GM19035 (cell line): ENCODE results near the gene IL15RA.
A peak's percentile ranks its signal among the peaks of the same experiment; 100 is the strongest.

ENCODE experiments used
- ATAC-seq: cut with Tn5 transposase; IDR thresholded peaks from one replicate; pipeline ENCODE4 v1.9.1; 2021; ENCODE audit not compliant: unreplicated experiment

The IL15RA gene, protein sequence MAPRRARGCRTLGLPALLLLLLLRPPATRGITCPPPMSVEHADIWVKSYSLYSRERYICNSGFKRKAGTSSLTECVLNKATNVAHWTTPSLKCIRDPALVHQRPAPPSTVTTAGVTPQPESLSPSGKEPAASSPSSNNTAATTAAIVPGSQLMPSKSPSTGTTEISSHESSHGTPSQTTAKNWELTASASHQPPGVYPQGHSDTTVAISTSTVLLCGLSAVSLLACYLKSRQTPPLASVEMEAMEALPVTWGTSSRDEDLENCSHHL

GRCh38 chr10:5977471-5978229 is at the start of gene IL15RA:
TSS of gene IL15RA (minus strand) at chr10:5977543. CDS start at chr10:5977492, 51 bp downstream.
- peak; percentile 64 for ATAC-seq

DNA sequence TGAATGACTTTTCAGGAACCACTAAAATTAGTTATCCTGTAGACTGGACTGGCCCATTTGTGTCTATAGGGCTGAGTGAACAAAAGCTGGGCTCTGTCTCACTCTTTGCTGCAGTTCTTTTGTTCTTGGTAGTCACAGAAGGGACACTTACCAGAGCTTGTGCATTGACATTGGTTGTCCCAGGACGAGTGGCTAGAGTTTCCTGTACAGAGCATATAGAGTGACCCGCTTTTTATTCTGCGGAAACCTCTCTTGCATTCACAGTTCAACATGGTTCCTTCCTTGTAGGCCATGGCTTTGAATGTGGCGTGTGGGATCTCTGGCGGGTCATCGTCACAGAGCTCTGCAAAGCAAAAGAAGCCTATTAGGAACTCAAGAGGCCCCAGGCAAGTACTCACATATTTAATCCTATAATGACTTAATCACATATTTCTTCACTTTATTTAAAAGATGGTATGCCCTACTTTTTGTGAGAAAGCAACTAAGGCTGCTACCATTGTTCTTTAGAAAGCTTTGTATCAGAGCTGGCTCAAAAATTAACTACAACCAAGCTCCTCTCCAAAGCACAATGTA is 48.4 kb upstream of the IL15RA start:
- no peak for ATAC-seq

DNA sequence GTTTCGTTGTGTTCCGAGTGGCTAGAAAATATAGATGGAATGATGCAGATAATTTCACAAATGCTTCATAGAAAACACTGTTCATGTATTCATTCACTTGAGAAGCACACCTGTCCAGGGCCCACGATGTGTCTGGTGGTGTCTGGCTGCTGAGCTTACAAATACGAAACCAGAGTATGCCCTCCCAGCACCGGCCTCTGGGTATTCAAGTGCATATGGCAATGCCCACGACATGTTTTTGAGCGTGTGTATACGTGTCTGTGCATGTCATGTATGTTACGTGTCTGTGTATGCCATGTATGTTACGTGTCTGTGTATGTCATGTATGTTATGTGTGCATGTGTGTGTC is 47.0 kb upstream of the IL15RA start:
- no peak for ATAC-seq

DNA sequence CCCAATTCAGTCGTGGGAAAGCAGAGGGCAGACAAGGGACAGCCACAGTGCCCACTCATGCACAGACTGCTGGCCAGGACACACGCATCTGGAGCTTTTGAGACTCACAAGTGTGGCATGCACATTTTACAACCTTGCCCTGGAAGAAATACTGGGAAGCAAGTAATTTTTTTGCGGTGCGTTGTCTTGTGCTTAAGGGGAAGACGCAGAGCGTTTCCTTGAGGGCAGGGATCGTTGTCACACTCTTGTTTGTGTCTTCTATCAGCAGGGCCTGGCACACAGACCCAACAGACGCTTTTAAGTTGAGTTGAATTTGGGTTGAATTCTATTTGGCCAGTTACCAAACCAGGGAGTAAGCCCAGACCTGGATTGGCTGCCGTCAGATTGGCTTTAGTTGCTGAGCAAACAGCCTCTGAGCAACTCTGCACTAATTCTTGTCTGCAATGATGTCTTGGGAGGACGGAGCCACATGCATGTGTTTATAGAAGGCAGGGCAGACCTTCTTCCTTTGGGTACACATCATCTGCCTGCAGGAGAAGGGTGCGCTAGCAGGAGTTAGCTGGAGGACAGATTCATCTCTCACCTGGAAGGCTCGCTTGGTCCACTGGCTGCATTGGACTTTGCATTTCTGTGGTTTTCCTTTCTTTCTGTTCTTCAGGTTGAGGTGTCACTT is 46.5 kb upstream of the IL15RA start:
- no peak for ATAC-seq

- no peak for ATAC-seq
Observed at GRCh38 chr10:6022660-6023059, 45.3 kb upstream of the IL15RA start.

DNA sequence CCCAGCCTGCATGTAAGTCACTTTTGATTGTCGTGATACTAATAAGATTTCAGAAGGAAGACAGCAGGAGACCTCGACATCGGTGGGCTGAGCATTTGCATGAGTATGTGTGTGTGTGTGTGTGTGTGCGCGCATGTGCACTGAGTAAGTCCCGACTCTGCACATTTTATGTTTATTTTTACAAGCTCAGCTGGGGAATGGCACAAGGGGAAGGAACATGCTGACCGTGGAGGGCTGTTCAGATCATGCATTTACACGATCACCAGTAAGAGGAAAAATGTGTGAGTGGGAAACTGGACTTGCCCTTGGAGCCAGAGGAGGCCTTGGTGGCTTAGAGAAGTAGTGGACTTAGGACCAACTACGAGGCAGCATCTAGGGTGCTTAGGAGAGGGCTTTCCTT is 43.5 kb upstream of the IL15RA start:
- ATAC-seq = no peak

DNA sequence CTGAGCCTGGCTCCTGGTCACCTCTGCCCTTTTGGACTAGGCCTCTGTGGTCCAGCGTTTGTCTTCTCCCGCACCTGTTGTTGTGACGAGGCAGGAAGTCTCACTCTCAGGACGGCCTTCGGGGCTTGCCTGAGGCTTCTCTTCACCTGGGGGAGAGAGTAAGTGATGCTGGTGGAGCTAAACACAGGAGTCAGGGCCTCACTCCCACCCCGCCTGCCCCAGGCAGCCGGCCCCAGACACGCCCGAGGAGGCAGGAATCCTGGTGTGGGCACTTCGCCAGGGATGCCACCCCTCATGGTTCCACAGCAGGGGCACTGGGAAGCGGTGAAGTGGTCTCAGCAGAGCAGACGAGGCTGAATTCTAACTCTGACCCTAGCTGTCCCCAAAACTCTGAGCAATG is 42.5 kb upstream of the IL15RA start:
- no peak for ATAC-seq

GRCh38 chr10:6019010-6019782 is 41.9 kb upstream of the IL15RA start:
- ATAC-seq = no peak

DNA sequence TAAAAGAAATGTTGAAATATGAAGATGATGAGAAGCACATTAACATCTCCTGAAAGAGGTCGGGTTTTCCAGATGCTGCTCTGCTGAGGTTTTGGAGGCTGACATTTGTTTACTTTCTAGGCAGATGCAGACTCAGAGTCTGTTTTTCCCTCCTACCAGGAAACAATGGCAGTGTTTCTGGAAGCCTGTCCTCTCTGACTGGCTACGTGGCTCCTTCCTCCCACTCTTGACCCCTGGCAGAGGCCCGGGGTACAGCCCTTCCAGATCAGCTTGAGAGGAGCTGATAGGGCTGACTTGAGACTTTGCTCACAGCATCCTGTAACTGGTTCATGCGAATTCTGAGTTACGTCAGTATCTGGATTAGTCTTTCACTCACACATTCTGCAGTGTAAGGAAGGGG is 41.1 kb upstream of the IL15RA start:
- ATAC-seq = no peak

DNA sequence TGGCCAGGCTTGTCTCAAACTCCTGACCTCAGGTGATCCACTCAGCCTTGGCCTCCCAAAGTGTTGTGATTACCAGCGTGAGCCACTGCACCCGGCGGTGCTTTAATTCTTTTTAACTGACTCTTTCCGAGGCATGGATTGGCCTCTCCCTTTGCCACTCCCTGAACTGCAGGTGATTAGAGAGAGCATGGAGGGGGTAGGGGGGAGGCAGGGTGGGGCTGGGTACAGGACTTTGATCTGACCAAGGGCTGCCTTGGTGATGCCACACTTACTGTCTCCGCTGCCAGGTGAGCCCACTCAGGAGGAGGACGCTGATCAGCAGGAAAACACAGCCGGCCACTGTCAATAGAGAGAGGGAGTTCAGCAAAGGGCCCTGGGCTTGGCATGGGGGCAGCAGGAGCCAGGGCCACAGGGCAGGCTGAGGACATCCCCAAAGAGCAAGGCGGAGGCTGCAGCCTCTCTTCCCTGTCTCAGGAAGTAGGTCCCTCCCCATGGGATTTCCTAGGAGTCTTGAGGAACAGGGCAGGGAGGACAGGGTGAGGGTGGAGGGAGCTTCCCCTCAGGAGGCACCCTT is 40.5 kb upstream of the IL15RA start:
- ATAC-seq = no peak

DNA sequence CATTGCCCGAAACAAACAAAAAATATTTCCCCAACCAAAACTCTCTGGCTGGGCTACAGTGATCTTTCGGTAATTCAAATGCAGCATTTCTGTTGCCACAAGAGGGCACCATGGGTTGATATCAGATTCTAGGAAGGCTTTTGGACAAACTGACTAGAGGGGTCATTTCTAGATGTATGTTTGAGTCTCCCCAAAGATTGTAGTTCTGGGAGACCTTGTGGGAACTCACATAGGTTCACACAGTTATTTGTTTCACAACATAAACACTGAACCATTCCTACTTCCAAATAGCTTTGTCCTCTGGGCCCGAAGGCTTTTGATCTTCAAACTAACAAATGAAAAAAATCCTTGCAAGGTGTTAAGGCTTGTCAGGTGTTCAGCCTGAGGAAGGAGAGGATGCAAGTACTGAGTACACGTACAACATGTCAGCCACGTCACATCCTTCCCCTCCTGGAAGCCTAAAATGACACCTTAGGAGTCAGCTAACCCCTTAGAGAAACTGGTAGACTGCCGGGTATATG is 37.0 kb upstream of the IL15RA start:
- ATAC-seq = peak; percentile 69

DNA sequence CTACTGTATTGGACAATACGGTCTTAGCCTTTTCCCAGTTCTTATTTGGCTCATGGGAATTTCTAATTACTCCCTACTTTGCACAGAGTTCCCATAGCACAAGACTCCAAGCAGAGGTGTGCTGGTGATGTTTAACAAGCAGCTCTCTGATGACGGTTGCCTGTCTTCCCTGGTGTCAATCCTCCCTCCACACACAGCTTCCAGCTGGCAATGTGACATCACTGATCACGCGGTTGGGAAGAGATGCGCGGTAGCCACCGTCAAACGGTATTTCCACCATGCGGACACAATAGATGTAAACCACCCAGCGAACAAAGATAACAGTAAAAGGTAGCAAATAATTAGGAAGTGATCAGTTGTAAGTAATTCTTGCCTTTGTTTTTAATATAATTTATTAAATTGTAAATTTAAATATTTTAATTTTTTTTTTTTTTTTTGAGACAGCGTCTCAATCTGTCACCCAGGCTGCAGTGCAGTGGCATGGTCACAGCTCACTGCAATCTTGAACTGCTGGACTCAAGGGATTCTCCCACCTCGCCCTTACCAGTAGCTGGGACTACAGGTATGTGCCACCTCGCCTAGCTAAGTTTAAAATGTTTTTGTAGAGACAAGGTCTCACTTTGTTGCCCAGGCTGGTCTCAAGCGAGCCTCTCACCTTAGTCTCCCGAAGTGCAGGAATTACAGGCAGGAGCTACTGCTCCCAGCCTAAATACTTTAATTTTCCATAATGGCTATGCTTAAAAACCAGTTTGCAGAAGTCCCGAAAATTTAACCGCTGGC is 36.3 kb upstream of the IL15RA start:
- no peak for ATAC-seq

DNA sequence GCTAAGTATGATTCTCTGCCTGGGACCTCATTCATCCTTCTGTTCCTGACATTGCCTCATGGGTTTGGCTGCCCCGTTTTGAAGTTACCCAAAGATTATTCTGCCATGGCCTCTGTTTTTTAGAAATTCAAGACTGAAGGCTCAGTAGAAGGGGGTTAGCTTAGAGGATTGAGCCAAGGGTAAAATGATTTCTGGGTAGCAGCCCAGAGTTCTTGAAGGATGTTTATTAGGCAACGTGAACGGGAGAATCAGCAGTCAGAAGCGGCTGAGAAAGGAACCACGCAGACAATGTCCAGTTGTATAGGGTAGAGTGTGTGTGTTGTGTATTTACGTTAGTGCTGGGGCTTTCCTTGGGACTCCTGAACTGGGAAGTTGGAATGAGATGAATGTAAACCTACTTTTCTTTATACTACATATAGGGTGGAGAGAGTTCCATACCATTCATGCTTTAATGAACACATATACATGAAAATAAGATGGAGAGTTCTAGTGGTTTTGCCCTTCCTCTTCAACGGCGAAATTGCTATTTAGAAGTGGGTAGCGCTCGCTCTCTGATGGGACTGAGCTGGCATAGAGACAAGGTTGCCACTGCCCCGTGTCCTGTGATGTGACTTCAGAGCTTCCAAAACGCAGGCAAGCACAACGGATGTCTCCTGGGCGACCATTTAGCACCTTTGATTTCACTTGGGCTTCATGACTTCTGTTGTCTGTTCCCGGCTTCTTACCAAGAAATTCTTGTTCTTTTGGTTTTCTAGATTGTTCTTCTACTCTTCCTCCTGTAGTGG is 35.0 kb upstream of the IL15RA start:
- ATAC-seq = no peak

- ATAC-seq = no peak
Observed at GRCh38 chr10:6011558-6011957, 34.2 kb upstream of the IL15RA start.

GRCh38 chr10:6010569-6010968 is 33.2 kb upstream of the IL15RA start:
- ATAC-seq = no peak

GRCh38 chr10:6009961-6010360 is 32.6 kb upstream of the IL15RA start:
- no peak for ATAC-seq

DNA sequence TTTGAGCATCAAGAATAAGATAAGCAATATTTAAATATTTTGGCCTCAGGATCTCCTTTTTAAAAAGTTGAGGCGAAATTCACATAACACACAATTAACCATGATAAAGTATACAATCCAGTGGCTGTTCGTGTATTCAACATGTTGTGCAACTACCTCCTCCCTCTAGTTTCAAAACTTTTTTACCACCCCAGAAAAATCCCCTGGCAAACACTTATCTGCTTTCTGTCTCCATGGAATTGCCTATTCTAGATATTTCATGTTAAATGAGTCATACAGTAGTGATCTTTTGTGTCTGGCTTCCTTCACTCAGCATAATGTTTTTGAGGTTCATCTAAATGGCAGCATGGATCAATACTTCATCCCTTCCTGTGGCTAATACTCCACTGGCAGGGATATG is 31.8 kb upstream of the IL15RA start:
- no peak for ATAC-seq

DNA sequence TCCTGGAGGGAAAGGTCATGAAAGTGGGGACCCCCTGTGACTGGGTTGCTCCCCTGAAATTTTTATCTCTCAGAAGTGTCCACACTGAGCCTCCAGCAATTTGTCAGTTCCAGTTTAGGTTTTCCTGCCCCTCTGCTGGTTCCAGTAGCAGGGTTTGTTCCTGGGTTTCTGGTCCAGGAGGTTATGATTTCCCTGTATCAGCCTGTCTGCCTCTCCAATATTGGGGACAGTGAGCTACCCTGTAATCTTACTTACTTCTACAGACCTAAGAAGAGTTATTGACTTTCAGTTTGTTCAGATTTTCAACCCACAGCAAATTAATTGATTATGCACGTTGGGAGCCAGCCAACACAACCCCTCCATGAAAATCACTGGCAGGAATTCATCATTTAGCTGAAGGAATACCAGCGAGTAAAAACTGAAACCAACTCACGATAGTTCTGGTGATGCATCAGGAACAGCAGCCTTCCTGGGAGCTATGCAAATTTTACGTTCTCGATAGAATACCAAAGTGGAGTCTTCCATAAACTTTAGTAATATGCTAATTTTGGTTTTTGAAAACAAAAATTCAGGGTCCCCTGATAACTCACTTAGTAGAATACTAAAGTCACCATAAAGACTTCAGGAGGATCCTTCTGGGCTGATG is 31.3 kb upstream of the IL15RA start:
- ATAC-seq = no peak
